Adrenal gland (tissue), 5 donors: ENCODE results near the gene NDRG2.

Source experiments
- CTCF ChIP-seq, 6 experiments: fragments of 450-650 bp in 4 of 6; fragments of 200-600 bp in 2 of 6; sonication (generic) in 1 of 6; IDR thresholded peaks; 1 replicate in 5 of 6; 2 replicates in 1 of 6; pipeline versions ENCODE4 v1.5.1 to v1.8.0; 2016 to 2021; ENCODE audit warnings: antibody characterized with exemption in 6 of 6, mild to moderate bottlenecking in 2 of 6, moderate library complexity in 1 of 6
- POLR2A ChIP-seq, 2 donors: fragments of 450-650 bp; IDR thresholded peaks; one replicate each; pipeline ENCODE4 v1.6.1; 2017; ENCODE audit warnings: antibody characterized with exemption in 2 of 2, mild to moderate bottlenecking in 2 of 2, moderate library complexity in 1 of 2
- donor health status: DM: no; HTN: no; CAD: no.

- no peak for TF ChIP-seq CTCF (IDR thresholded peaks at IDR 0.05)
- TF ChIP-seq POLR2A (IDR thresholded peaks at IDR 0.05) = no peak
Measured at GRCh38 chr14:20969336-20969735, 55.5 kb downstream of the NDRG2 start.
